NCI-H1417 (cell line): Measurements from ENCODE around the gene SLC2A13.
"Not testable (repeated sequence)": the region's sequence is repeated elsewhere in the genome, so short reads cannot be mapped to it uniquely, and the experiment has no call there.

ENCODE experiments used
- DNase-seq, 3 experiments: peaks; one replicate each; lab custom pipeline; 2025; lab: John Stamatoyannopoulos, UW

SLC2A13 gene

DNA sequence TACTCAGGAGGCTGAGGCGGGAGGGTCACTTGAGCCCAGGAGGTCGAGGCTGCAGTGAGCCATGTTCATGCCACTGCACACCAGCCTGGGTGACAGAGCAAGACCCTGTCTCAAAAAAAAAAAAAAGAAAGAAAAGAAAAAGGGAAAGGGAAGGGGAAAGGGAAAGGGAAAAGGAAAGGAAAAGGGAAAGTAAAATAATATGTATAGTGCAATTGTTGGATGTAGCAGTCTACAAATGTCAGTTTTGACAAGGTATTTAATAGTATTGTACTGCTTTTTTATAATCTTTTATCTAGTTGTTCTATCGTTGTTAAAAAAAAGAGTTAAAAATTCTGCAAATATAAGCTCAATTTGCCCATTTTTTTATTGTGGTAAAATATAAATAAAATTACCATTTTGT, 67.3 kb downstream of the SLC2A13 start:
- DNase-seq = no peak

DNA sequence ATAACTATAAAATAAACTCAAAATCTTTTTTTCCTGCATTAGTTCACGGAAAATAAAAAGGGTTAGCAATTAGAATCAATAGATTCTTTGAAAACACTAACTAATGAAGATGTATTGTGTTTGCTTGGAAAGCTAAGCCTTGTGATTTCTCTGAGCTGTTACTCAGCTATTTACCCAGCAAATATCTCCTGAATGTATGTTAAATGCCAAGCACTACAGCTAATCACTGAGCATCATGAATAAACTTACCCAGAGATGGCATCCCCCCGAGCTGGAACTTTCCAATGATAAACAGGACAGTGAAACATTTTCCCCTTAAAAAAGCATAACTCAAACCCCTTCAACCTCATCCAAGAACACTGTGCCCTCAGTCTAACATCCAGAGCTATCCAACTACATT, 71.2 kb downstream of the SLC2A13 start:
- DNase-seq = peak in 2 of 3 experiments; percentile 14 to 30

DNA sequence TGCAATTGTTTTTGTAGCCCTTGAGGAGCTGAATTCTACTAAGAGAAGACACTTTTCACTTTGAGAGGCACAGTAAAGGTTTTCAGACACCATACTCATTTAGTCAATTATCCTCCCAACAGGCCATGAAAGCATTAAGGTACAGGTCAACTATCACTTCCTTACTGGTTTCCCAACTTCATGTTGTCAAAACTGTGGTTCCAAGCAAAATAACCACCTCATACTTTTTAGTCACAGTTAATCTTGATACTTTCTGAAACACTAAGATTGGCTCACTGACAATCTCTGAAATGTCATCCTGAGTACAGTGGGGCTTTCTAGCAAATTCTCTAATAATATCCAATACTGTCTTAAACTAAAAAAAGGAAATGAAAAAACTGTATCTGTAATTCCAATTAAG, 71.7 kb downstream of the SLC2A13 start:
- peak in 1 of 3 experiments; percentile 25 for DNase-seq

DNA sequence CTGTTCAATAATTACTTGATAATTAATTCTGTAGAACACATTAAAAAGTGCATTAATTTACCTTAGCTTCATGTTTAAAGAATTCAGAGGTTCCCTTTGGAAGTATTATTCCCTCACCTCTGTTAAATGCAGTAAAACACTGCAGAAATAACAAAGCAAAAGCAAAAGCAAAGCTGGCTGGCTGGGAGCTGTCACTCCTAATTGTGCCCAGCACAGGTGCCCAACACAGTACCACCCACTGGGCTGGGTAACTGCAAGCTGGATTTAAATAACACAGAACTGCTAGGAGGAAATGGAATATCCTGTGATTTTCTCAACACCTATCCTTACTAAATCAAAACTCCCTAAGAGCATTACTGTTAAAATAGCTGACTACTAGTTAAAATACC, 72.6 kb downstream of the SLC2A13 start:
- peak in 2 of 3 experiments; percentile 54 to 80 for DNase-seq

DNA sequence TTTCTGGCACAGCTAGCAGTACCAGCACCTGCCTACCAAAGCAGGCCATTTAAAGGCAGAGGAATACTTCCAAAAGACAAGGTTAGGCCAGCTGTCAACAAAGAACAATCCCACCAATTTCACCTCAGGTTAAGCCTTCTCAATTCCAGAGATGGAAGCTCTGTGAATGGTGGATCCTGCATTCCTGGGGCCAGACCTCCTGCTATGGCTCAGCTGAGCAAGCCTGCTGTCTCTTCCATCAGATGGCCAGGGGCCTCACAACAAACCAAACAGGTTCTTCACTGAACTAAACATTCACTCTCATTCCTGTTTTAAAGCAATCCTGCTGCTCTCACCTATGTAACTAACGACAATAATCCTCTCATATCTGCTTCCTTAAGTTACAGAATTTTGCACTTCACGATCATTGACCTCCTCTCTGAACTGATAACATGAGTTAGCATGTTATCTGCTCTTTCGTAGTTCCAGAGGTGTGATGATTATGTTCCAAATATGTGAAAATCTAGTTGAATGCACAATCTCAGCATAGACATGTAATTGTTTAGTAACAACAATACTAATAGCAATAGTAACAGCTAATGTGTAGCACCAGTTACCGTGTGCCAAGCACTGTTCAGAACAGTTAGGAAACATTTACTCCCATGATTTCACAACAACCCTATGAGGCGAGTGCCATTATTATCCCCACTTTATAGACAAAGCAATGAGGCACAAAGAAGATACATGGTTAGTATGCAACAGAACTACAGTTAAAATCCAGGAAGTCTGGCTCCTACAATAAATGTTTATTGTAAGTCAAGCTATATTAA, 73.2 kb downstream of the SLC2A13 start:
- DNase-seq = peak in 2 of 3 experiments; percentile 50 to 70

DNA sequence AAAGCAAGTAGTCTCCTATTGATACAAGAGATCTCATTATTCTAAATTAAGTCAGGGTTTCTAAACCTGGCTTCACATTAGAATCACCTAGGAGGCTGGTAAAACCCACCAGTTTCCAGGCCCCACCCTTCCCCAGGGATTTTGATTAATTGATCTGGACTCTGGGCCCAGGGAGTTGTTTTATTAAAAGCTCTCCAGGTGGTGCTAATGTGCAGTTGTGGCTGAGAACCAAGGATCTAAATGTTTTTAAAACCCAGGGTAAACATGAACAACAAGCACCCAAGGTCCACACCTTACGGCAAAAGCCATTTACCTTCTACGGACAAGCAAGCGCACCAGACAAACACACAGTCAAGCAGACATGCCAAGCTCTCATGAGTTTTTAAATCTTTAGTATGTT, 73.9 kb downstream of the SLC2A13 start:
- DNase-seq = peak in 2 of 3 experiments; percentile 62 to 88

DNA sequence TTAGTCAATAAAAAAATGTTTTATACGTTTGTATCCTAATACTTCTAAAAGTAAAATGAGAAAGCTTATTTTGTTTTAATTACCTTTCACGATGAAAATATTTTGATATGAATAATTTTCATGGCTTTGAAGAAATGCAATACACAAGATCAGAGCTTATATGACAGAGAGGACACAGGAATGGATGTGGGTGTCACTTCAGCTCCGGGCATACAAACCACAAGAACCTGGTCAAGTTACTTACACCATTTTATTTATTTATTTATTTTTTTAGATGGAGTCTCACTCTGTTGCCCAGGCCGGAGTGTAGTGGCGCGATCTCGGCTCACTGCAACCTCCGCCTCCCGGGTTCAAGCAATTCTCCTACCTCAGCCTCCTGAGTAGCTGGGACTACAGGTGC, 74.9 kb downstream of the SLC2A13 start:
- not testable (repeated sequence) for DNase-seq

DNA sequence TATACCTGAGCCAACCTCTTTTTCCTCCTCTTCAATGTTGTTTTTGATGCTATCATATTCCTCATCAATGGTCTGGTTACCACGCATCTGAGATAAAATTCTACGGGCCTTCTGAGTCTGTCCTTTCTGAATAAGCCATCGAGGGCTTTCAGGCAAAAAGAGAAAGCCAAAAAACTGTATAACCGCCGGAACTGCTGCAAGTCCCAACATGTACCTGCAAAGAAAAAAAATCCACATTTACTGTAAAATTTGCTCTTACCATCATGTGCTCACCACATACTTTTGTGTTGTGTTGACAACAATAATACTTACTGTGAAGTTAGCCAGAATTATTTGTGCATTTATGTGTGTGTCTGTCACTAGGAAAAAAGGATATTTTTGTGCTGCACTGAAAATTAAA, 77.6 kb downstream of the SLC2A13 start:
- DNase-seq = no peak

DNA sequence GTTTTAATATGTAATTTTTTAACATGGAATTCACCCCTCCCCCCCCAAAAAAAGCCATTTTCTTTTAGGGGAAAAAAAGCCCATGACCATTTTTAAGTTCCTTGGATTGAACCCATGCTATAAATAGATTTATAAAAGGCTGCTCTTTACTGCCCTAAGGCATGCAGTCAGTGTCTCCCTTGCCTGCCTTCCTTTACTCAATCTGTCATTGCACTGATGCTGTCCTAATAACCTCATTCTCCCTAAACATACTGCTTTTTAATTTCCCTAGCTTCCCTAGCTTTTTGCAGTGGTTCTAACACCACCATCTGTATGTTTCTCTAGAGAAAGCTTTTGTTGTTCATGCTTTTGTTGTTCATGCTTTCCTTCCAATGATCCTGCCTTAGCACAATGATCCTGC, 83.0 kb downstream of the SLC2A13 start:
- no peak for DNase-seq

DNA sequence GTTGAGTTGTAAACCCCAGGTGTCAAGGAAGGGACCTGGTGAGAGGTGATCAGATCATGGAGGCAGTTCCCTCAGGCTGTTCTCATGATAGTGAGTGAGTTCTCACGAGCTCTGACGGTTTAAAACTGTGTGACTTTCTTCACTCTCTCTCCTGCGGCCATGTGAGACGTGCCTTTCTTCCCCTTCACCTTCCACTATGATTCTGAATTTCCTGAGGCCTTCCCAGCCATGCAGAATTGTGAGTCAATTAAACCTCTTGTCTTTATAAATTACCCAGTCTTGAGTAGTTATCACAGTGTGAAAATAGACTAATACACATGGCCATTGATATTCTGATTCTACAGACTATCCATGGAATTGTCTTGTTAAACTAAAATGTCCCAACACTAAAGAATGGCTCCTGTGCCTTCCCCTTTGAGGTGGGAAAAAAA, 85.6 kb downstream of the SLC2A13 start:
- DNase-seq = no peak

DNA sequence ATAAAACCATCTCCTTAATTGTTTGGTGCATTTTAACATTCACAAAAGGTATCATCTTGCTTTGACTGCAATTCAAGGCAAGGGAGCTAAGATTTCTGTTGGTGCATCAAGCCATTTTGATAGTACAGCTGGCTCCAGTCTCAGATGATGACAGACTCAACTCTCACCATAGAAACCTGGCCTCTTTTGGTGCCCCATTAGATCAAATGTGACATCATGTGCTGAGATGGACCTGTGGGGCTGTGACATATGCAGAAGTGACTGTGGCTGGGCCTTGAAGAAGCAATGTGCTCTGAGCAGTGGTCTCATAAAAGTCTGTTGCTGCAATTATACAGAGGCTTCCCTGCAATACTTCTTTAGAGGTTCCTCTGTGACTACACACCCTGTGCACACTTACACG, 88.4 kb downstream of the SLC2A13 start:
- DNase-seq = no peak

DNA sequence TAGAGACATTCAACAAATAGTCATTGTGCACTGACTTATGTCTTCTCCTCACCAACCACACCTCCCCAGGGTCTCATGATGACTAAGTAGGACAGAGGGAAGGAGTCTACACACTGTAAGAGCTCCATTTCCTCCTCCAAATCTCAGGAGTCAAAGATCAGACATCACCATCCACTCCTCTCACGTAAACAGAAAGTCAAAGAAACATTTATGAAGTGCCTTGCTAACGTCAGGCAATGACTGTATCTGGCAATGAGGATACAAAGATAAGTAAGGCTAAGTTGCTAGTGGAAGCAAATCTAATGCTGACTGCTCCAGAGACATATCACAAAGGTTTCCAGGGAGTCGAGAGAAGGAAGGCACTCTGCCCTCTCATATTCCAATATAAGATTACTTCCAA, 88.9 kb downstream of the SLC2A13 start:
- no peak for DNase-seq

DNA sequence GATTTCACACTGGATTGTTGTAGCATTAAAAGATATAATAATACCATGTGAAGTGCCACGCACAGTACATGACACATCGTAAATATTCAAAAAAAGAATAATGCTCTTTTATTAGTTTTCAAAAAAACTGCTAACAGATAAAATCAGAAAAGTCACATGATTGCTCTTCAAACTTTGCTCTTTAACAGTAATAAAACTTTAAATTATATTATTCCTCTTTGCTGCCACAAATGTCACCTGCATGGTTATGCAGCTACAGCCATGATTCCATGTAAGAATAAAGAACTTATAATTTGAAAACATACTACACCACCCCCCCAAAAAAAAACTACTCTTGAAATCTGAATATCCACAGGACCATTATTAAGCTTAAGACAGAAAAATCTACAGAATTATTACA, 90.0 kb downstream of the SLC2A13 start:
- DNase-seq = no peak

DNA sequence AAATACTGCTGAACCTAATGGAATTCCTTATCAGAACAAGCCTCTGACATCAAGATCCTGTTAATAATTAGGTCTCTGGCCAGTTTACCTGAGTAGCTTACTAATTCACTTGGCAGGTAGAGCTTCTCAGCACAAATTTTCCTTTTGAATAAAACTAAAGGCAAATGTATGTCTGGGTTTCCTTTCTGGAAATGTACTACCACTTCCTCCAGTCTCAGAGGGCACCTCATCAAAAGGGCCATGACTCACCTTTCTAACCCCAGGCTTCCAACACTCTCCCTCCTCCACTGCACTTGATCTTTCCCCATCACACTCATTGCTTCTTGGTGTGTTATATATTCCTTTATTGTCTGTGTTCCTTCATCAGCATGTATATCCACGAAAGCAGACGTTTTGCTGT, 90.5 kb downstream of the SLC2A13 start:
- no peak for DNase-seq

DNA sequence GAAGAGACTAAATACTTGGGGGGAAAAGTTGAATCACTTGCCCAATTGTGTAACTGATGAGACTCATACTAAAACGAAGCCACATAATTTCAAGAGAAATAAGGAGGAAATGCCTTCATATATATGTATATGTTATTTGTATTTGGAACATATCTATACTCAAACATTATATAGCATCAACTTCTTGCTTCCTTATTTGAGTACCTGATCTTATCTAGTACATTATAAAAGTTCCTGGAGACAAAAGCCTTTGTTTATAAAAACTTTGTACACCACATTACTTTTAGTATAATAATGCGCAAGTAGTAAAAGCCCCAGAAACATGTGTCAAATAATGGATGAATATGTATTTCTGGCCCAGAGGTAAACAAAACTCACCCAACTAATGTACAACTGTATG, 92.0 kb downstream of the SLC2A13 start:
- DNase-seq = no peak

DNA sequence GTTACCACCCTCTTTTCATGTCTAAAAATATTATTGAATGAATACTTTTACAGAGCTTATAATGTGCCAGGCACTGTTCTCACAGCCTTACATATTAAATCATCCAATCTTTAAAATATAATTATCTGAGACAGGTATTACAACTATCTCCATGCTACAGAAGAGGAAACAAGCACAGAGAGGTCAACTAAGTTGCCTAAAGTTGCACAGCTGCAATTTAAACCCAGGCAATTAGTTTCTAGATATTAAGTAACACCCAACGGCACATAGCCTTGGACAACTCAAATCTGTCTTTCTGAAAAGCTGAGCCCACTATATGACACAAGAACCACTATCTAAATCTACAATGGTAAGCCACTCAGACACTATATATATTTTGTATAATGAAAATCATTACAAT, 92.6 kb downstream of the SLC2A13 start:
- no peak for DNase-seq

DNA sequence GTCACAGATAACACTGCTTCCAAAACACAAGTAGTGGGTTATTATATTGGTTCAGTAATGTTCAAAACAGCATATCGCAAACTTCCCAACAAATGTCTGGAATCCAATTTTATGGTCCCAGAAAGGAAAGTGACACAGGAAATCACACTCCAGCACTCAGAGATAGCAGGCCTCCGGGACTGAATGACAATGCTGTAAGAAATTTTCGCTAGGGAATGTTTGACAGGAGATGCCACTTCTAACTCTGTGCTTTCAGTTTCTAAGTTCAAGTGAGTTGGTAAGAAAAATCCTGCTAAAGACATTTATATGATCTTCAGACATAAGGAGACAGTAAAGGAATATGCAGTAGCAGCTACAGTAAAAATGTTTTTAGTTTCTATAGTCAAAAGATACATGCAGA, 93.2 kb downstream of the SLC2A13 start:
- no peak for DNase-seq

DNA sequence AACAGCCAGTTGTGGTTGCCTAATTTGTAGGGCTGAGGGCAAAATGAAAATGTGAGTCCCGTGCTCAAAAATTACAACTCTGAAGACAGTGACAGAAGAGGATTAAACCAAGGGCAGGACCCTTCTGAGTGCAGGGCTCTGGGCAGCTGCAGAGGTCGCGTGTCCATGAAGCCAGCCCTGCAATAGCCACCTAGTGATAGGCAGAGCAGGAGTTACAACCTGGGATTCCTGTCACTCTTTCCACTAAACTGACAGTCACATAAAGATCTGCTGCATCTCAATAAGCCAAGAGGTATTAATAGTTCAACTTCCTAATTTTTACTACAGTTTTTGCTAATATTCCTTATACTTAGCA, 94.1 kb downstream of the SLC2A13 start:
- DNase-seq = no peak

DNA sequence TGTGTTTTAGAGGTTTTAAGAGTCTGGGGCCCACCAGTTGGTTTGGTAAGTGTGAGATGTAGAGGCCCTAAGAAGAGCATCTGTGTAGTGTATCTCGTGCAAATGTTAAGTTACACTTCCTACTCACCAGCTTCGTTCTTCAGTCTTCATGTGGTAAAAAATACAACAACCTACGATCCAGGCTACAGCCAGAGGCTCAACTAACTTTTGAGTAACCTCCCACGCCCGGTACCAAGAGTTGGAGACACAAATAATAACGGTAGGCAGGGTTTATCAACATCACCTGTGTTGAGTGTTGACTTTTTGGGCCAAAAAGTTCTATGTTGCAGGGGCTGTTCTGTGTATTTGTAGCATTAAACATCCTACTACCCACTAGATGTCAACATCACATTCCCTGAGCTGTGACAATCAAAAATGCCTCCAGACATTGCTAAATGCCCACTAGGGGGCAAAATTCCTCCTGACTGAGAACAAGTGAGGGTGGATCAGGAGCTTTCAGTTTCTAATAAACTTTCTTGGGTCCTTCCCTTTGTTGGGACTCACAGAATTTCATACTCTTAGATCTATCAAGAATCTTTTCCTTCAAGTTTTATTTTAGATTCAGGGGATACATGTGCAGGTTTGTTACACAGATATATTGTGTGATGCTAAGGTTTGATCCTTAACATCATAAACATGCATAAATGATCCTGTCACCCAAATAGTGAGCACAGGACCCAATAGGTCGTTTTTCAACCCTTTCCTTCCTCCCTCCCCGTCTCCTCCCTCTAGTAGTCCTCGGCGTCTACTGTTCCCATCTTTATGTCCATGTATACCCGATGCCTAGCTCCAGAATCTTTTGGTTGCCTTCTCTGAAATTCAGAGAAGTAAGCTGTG, 94.7 kb downstream of the SLC2A13 start:
- DNase-seq = peak; percentile 64 to 89 (median 66)

DNA sequence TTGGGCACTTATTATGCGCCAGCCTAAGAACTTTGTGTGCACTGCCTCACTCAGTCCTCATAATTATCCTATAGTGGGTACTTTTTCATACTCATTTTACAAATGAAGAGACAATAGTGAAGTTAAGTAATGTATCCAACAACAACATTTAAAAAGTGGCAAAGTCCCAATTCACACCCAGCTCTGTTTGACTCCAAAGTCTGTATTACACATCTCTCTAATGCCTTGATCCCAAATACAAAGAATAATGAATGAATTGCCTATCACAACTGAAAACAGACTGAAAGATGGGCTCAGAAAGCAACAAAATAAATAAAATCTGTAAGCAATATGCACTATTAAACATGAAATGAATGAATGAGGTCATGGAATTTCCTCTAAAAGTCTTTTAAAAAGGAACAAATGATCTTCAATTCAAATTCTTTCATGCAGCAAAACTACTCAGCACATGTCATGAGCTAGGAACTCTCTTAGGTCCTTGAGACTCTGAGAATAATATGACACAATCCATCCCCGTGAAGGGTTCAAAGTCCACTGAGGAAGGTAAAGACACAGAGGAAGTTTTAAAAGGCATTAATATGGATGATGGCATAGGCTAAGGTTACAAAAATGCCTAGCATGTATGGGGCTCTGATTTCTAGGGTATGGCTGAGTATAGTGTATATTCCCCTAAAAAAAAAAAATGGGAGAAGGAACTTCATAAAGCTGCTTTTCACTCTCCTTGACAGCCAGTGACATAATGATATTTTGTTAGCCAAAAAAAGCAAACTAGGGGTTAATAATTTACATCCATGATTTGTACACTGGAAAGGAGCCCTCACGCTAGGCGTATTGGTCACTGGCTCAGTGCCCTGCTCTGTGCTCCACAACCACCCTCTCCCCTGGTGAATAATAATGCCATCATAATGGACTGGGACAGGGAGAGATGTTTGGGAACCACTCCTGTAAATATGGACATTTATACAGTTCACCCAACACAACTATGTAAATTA, 103.4 kb downstream of the SLC2A13 start:
- DNase-seq = no peak

DNA sequence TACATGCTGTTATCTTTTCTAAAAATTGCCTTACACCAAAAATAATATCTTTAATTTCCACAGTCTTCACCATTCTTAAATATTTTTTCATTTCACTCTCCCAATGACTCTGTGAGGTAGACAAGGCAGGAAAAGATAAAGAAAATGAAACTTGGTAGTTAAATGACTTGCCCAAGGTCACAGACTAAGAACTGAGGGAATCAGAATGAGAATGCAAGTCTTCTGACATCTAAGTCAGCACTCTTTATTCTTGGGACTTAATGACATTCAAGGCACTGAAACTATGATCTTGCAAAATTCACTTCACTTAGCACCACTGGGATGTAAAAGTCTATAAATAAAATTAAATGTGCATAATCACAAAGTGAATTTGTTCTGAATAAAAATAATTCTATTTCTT, 104.5 kb downstream of the SLC2A13 start:
- DNase-seq = no peak

DNA sequence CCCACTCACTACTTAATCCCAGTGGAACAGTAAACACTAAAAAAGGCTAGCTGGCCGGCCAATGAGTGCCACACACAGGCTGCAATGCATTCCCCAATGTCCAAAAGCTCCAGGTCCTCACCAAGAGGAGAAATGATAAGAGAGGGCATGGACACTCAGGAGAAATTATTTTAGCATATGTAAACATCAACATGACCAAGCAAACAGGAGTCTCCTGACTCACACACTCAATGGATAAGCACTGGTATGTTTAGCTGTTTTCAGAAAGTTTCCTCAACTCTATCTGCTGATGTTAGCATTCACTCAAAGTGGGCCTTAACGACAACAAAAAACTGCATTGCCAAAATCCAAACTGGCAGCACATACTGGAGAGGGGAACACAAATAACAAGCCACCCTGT, 105.0 kb downstream of the SLC2A13 start:
- DNase-seq = no peak
